Stimulated activated CD8-positive, alpha-beta memory T cell treated with anti-CD3 and anti-CD28 coated beads, Interleukin-4, amount 100 ng/mL, for 4 hours (primary cell): ENCODE results near the gene OPA1.
"Not testable (repeated sequence)": the region's sequence is repeated elsewhere in the genome, so short reads cannot be mapped to it uniquely, and the experiment has no call there.

Experiments
- DNase-seq, 2 donors: peaks; one replicate each; pipeline ENCODE4 v3.0.0-alpha.2; 2020; ENCODE audit warnings: low read depth in 2 of 2, low spot score in 1 of 2

Gene OPA1

DNA sequence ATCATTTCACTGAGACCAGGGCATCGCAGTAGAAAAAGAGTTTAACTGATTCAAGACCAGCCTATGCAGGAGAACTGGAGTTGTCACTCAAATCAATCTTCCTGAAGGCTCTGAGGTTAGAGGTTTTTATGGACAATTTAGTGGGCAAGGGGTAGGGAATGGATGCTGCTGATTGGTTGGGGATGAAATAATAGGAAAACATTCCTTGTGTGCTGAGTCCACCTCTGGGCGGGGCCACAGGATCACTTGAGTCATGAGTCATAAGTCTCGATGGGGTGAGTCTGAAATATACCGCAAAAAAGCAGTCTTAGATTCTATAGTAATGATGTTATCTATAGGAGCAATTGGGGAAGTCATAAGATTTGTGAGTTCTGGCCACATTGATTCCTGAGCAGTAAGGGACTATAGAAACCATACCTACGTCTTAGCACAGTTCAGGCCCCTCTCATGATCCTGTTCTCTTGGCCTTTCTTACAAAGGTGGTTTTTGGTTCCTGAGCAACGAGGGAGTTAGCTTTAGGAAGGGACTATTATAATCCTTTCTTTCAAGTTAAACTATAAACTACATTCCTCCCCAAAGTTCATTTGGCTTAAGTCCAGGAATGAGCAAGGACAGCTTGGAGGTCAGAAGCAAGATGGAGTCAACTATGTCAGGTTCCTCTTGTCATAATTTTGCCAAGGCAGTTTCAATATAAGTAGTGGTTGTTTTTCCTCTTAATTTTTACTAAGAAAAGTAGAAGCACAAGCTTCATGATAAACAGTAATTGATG is 2.7 kb upstream of the OPA1 start:
- DNase-seq, result no peak

DNA sequence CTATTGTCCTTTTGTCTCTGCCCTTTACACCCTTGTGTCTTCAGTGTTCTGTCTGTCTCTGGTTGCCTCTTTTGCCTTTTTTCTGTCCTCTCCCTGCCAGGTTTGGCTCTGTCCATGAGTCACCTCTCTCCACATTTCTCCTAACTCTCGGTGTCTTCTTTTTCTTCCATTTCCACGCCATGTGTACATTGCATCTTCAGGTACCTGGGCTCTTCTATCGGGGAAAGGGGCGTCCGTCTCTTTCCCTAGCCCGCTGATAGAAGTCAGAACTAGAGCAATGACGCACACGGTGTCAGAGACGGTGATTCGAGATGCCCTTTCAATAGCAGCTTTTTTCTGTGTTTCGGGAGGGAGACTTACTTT is 641 bp downstream of the OPA1 start:
- DNase-seq, result no peak

DNA sequence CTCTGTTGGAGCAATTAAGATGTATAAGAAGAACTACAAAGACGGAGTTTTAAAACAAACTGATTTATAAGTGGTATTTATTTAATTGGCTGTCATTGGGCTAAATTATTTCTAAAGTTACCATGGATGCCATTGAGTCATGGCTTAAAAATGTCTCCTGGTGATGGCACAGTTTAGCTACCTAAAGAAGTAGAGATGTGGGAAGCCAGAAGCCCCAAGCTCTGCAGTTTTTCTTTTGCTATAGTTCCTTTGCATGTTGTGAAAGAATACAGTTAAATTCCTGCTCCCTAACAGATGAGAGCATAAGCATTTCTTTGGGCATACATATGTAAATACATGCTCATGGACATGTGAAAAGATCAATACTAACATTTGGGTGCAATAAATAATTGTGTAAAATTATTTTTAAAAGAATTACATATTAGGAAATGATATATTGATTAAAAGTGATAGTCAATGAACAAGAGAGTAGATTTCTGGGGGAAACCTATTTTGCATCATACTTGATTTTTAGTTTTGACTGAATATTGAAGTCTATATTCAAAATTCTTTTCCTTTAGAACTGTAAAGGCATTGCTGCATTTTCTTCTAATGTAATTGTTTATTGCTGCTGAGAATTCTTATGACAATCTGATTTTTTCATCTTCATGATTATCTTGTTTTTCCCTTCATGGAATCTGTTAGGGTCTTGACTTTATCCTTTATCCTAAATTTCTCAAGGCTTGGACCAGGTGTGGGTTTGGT is 2.1 kb downstream of the OPA1 start:
- no peak for DNase-seq

DNA sequence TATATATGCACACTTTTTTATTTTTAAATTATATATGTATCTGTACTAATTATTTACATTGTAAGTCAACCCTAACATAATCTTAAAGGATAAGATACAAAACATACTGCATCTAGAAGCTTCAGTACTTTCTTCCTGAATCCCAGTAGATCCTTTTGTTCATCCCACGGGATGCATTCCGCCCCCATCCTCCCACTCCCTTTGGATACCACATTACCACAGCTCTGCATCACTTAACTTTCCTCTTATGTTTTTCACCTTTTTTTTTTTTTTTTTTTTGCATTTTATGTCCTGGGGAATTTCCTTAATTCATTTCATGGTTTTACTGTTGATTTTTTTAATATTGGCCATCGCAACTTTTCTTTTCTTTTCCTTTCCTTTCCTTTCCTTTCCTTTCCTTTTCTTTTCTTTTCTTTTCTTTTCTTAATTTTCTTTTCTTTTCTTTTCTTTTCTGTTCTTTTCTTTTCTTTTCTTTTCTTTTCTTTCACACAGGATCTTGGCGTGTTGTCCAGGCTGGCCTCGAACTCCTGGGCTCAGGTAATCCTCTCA is 3.0 kb downstream of the OPA1 start:
- no peak for DNase-seq

DNA sequence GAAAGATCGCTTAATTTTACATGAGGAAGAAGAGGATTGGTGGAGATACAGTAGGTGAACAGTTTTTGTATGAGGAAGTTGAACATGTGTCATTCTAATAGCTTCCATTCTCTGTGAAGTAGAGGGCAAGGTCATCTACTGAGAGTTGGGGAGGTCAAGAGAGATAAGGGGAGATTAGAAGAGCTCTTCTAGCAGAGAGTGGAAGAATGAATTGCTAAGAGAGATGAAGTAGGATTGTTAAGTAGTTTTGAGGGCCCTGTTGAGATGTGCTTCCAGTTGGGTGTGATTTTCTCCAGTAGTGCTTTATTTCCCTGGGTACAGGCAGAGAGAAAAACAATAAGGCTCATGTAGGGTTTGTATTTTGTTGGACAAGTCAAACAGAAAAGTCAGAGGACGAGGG is 5.2 kb downstream of the OPA1 start:
- no peak for DNase-seq

DNA sequence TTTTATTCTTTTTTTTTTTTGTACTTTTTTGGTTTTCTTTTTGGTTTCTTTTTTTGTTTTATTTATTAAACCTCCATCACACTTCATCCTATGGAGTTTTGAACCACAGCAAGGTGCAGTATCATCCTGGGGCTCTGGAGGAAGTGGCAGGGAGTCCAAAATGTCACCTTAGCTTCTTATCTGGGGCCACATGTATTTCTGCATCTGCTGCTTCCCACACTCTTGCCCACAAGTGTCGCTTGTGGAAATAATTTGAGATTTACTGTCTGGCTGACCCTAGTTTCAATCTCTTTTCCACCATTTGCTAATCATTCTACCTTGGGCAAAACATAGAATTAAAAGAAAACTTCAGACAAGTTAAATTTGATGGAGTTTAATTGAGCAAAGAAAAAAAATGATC is 6.4 kb downstream of the OPA1 start:
- DNase-seq, result no peak

DNA sequence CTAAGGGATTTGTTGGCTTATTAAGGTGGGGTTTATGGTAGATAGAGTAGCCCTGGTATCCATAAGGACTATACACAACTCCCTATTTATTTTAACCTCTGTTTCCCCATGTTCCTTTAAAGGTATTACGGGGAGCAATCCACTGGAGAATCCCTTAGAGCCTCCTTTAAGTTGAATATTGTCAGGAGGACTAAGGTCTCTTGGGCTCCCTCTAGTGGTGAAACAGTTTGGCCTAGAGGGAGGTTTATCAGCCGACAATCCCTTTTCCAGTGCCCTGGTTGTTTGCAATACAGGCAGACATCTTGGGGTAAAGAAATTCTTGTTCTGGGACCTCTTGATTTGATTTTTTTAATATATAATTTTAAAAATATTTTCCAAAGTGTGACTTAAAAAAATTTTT is 12.9 kb downstream of the OPA1 start:
- DNase-seq, result peak in 1 of 2 donors; percentile 6

DNA sequence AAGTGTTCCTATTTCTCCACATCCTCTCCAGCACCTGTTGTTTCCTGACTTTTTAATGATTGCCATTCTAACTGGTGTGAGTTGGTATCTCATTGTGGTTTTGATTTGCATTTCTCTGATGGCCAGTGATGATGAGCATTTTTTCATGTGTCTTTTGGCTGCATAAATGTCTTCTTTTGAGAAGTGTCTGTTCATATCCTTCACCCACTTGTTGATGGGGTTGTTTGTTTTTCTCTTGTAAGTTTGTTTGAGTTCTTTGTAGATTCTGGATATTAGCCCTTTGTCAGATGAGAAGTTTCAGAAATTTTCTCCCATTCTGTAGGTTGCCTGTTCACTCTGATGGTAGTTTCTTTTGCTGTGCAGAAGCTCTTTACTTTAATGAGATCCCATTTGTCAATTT is 13.9 kb downstream of the OPA1 start:
- not testable (repeated sequence) for DNase-seq

DNA sequence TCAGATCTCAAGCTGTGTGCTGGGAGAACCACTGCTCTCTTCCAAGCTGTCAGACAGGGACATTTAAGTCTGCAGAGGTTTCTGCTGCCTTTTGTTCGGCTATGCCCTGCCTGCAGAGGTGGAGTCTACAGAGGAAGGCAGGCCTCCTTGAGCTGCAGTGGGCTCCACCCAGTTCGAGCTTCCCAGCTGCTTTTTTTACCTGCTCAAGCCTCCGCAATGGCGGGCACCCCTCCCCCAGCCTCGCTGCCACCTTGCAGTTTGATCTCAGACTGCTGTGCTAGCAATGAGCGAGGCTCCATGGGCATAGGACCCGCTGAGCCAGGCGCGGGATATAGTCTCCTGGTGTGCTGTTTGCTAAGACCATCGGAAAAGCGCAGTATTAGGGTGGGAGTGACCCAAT is 17.5 kb downstream of the OPA1 start:
- not testable (repeated sequence) for DNase-seq

DNA sequence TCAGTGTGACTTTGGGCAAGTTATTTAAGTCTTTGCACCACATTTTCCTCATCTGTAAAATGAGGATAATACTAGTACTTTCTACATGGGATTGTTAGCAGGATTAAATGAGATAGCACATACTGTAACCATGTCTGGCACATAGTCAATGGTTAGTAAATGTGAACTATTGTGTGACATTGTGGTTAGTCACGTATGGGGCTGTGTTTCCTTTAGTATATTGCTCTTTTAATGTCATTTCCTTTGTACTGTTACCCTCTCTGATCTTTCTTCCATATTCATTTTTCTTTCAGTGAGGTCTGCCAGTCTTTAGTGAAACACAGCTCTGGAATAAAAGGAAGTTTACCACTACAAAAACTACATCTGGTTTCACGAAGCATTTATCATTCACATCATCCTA is 21.4 kb downstream of the OPA1 start:
- no peak for DNase-seq

DNA sequence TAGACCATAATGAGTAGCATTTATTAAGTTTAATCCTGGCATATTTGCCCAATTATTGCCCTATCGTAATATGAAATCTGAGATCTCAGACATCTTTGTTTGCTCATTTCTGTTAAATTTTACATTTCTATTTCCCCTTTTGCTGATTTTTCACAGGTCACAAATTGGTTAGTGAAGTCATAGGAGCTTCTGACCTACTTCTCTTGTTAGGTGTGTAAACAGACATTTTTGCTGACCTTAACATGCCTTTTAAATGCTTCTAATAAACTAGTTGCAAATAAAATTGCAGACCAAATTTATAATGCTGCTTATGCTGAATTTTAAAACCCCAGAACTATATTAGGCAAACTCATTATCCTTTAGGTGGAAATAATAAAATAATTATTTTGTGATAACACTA is 24.6 kb downstream of the OPA1 start:
- DNase-seq, result no peak

DNA sequence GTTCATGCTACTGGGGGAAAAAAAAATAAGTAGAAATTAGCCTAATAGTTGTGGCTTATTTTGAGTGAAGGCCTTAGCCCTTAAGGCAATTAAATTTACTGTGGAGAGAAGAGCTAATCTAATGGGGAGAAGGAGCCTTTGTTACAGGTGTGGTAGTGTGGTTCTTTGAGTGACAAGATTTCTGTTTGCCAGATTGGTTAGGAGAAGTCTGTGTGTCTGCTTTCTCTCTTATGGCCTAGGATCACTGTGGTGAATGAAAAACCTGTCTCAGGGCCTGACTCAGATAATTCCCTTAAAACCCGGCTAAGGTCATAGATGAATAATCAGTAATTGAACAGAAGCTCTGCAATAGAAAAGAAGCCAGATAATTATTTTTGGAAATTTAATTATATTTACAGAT is 27.0 kb downstream of the OPA1 start:
- no peak for DNase-seq

DNA sequence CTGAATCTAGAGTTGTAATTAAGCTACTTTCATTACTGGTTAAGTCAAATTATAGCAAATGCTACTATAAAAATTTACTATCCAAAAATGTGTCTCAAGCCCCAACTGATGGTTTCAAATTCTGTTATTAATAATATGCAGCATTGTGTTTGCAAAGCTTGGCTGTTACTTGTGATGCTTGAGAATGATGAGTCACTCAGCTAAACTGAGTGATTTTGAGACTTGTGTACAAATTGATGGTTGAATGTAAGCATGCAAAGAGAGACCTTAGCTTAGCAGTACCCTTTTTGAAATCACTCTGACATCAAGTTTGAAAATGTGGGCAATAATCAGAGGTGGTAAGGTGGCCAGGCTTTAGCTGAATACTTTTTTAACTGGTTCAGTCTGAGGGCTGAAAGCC is 27.6 kb downstream of the OPA1 start:
- DNase-seq, result no peak

DNA sequence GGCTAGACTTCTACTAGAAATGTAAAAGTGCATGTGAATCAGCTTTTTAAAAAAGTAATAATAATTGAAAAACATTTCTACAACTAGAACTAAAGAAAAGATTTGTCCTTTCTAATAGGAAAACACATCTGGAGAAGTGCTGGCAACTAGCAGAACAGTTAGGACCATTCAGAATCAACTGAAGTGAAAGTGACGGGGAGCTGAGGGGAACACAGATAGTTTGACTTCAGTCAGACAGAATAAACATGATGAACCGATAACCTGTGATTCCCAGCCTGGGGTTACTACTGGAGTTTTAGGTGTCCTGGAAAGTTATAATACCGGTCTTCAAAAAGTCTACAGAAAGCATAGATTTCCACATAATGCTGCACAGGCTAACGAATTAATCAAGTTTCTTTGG is 28.1 kb downstream of the OPA1 start:
- no peak for DNase-seq

DNA sequence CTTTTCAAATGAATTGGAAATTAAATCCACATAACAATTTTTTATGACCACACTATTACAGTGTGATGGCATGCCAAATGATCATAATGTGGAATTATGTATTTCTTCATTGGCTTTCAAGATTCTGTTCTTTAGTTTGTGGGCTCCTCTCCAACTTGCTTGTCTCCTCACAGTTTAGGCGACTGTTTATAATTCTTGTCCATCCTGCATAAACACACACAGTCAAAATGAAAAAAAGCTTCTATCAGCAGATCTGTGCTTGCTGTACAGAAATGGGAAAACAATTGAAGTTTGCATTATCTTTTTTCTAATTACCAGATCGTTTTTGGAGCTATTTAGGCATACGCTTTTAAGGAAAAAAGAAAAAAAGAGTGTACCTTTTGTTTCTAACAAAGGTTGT is 37.0 kb downstream of the OPA1 start:
- DNase-seq, result no peak

DNA sequence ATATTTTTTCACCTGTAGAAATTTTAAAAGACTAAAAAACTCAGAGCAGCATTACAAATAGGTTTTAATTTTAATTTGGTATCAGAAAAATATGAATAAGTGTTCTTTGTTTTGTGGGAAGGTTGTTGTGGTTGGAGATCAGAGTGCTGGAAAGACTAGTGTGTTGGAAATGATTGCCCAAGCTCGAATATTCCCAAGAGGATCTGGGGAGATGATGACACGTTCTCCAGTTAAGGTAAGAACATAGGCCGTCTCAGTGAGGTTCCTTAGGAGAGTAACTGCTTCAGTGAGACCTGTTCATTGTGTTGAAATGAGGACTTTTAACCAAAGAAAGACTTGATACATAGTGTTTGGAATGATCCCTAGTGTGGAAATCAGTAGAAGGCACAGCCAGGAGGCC is 44.8 kb downstream of the OPA1 start:
- DNase-seq, result no peak

DNA sequence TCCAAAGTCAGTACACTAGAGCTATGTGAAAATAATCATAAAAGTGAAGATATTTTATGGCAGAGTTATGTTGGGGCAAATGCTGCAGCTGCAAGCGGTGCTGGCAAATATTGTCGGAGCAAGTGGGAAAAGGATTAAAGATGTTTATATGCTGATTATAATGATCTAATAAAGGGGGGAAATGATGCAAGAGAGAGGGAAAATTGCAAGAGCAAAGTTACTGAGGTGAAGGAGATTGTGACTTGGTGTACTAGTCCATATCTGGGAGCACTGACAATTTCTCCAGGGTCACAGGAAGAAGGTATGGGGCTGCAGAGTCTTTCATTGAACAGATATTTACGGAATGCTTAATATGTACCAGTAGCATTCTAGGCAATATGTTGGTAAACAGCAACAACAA is 45.8 kb downstream of the OPA1 start:
- DNase-seq, result no peak

DNA sequence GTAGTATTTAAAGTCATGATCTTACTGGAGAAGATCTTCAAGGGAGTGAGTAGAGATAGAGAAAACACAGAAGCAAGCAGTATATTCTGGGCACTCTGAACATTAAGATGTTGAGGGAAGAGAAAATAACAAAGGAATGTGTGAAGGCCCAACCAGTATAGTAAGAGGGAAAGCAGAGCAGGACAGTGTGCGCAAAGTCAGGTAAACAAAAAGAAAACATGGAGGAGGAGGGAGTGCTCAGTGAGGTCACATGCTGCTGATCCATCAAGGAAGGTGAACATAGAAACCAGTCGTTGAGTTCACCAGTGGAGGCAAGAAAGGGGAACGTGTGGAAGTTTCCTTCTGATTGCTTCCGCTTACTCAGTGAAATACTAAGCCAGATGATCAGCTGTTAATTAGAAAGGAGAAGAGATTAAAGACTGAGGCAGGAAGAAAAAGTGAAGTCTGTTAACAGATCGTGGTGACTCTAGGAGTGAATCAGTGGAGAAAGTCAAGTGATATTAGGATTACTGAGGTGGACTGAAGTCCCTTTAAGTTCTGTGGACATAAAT is 47.2 kb downstream of the OPA1 start:
- DNase-seq, result no peak

DNA sequence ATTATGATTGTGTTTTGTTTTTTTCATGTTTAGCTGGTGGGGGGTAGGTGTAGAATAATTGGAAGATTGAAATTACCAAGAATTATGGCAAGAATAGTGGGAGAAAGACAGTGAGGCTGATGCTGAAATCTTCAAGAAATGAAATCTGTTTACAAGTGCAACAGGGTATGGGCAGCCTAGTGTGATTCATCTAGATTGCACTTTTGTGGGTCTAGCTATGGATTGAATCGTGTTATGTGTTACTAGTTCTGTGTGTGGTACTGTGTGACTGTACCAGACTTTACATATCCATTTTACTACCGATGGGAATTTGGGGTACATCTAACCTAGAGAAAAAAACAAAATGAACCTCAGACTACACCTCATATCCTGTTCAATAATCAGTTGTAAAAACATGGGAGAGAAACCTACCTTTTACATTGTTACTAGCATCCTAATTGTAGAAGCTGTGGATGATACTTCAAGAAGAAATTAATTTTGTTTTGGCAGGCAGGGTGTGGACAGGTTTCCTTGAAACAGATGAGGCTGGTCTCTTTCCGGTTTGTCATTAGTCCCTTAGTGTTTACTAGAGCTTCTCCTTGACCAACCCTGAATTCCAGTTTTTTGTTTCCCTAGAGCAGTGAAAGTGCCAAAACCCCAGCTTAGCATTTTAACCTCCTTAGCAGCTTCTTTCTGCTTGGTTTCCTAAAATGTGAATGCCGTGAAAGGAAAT is 47.9 kb downstream of the OPA1 start:
- DNase-seq, result no peak

DNA sequence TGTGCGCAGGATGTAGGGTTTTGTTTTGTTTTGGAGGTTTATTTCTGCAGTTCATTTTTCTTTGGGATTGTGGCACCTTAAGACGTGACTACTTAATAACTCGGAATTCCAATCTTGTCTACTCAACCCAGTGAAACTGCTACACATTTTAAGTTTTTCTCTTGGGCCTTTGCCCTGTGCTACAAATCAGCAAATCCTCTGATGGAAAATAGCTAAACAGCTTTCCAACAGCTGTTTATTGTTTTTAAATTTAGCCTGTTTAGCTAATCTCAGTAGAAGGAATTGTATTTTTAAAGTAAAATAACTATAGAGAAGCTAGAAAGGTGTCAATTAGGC is 48.4 kb downstream of the OPA1 start:
- DNase-seq, result no peak

DNA sequence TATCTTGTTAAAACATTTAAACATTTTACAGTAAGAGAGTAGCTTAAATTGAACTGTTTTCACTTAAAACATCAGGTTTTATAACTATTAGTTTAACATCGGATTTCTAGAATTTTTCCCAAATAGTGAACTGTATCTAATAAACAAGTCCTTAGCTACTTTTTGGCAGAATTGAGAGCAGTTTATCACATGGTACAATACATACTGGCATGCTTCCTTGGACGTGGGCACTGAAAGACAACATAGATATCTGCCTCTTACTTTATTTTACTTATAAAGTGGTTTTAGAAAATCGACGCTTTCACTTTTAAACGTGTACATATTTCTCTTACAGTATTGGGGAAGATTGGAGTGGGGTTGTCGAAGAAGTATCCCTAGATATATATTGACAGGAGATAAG is 52.8 kb downstream of the OPA1 start:
- DNase-seq, result no peak

DNA sequence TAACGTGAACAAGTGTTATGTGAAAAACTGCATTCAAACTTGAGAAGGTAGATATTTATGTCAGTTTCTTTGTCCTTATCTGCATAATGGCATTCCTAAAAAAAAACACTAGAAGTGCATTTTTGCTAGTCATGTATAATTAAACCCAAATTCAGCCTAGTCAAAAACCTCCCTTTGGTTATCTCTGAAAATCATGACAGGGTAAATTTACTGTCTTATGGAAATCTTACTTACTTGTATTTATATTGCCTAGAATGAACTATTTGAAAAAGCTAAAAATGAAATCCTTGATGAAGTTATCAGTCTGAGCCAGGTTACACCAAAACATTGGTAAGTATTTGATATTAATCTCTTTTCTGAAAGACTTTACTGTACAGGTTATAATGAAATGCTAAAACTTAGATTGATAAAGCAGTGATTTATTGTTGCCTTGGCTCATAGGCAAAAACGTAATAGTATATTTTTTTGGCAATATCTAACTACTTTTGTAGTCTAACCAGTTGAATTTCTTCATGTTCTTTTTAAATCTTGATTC is 55.6 kb downstream of the OPA1 start:
- DNase-seq, result no peak
